Activated CD4-positive, alpha-beta T cell treated with anti-CD3 and anti-CD28 coated beads for 4 hours (primary cell): Measurements from ENCODE around the gene UNC80.

Source experiments
- DNase-seq, 2 donors: peaks; one replicate each; pipeline ENCODE4 v3.0.0-alpha.2; 2020

The UNC80 gene

GRCh38 chr2:209808521-209808920 is 36.9 kb downstream of the UNC80 start:
- DNase-seq = no peak

GRCh38 chr2:209809256-209809655 is 37.6 kb downstream of the UNC80 start:
- no peak for DNase-seq

- DNase-seq = no peak
Observed at GRCh38 chr2:209817844-209818271, 46.2 kb downstream of the UNC80 start.

- no peak for DNase-seq
Observed at GRCh38 chr2:209818939-209819338, 47.3 kb downstream of the UNC80 start.

- no peak for DNase-seq
Observed at GRCh38 chr2:209821806-209822205, 50.2 kb downstream of the UNC80 start.

GRCh38 chr2:209823484-209823883 is 51.9 kb downstream of the UNC80 start:
- DNase-seq = no peak

GRCh38 chr2:209824391-209824790 is 52.8 kb downstream of the UNC80 start:
- no peak for DNase-seq

GRCh38 chr2:209830722-209831465 is 59.3 kb downstream of the UNC80 start:
- no peak for DNase-seq

GRCh38 chr2:209834767-209835166 is 63.1 kb downstream of the UNC80 start:
- DNase-seq = no peak

GRCh38 chr2:209840434-209840833 is 68.8 kb downstream of the UNC80 start:
- no peak for DNase-seq

- DNase-seq = no peak
Observed at GRCh38 chr2:209845666-209846065, 74.0 kb downstream of the UNC80 start.

- DNase-seq = no peak
Observed at GRCh38 chr2:209864716-209865295, 93.2 kb downstream of the UNC80 start.

GRCh38 chr2:209868271-209868994 is 96.8 kb downstream of the UNC80 start:
- DNase-seq = no peak

- DNase-seq = no peak
Observed at GRCh38 chr2:209870067-209870466, 98.4 kb downstream of the UNC80 start.

- DNase-seq = no peak
Observed at GRCh38 chr2:209872675-209873074, 101.0 kb downstream of the UNC80 start.

- DNase-seq = no peak
Observed at GRCh38 chr2:209875270-209875669, 103.6 kb downstream of the UNC80 start.

- no peak for DNase-seq
Observed at GRCh38 chr2:209876211-209876610, 104.6 kb downstream of the UNC80 start.

- DNase-seq = no peak
Observed at GRCh38 chr2:209878701-209879100, 107.1 kb downstream of the UNC80 start.

- DNase-seq = no peak
Observed at GRCh38 chr2:209900638-209901037, 129.0 kb downstream of the UNC80 start.

- no peak for DNase-seq
Observed at GRCh38 chr2:209901172-209901571, 129.5 kb downstream of the UNC80 start.

- no peak for DNase-seq
Observed at GRCh38 chr2:209905691-209906090, 134.1 kb downstream of the UNC80 start.

GRCh38 chr2:209907746-209908145 is 136.1 kb downstream of the UNC80 start:
- no peak for DNase-seq

GRCh38 chr2:209908511-209908910 is 136.9 kb downstream of the UNC80 start:
- DNase-seq = no peak

GRCh38 chr2:209911486-209911885 is 139.9 kb downstream of the UNC80 start:
- DNase-seq = no peak
